ENCODE measurements around the gene SPX.

SPX gene

DNA sequence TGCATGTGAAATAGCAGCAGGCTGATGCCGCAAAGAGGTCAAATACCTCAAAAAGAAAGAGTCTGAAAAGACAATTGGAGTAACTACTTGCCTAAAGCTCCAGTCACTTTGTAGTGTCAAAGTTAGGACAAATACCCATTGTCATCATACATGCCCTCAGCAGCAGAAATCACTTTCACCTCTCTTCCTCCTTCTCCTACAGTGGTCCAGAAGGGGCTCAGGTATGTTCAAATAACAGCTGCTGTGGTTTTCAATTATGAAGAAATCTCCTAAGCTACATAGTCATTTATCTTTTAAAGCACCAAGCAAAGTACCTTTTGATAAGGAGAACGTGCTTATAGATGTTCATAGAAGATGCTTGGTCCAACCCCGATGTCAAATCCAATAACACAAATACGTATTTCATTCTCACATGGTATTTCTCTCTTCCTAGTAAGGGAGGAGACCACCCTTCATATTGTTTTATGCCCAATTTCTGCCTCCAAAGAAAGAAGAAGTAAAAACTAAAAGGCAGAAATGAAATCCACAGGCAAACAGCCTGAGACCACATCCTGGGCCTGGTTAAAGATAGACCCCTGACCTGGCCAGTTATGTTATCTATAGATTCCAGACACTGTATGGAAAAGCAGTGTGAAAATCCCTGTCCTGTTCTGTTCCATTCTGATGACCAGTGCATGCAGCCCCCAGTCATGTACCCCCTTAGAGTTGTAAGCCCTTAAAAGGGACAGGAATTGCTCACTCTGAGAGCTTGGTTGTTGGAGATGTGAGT, 54.8 kb downstream of the SPX start:
- no peak overlapping the region for H3K4me2 ChIP-seq (ENCODE audit: low read depth, low read length, poor library complexity, severe bottlenecking)
- no peaks in the 10 kb centered on the region for H3K9me3 ChIP-seq (ENCODE audit: insufficient read depth, low read depth, low read length)
- no peaks in the 10 kb centered on the region for H3K4me1 ChIP-seq (ENCODE audit: insufficient read depth, low read length, poor library complexity, severe bottlenecking)
- H3K4me3 ChIP-seq (ENCODE audit: low read length, poor library complexity, severe bottlenecking), result no peak overlapping the region
- no peaks in the 10 kb centered on the region for H3F3A ChIP-seq (ENCODE audit: low read depth)
- no peak overlapping the region for H3K9ac ChIP-seq (ENCODE audit: low read depth, low read length, poor library complexity, severe bottlenecking)
- TF ChIP-seq, protein P1, sequence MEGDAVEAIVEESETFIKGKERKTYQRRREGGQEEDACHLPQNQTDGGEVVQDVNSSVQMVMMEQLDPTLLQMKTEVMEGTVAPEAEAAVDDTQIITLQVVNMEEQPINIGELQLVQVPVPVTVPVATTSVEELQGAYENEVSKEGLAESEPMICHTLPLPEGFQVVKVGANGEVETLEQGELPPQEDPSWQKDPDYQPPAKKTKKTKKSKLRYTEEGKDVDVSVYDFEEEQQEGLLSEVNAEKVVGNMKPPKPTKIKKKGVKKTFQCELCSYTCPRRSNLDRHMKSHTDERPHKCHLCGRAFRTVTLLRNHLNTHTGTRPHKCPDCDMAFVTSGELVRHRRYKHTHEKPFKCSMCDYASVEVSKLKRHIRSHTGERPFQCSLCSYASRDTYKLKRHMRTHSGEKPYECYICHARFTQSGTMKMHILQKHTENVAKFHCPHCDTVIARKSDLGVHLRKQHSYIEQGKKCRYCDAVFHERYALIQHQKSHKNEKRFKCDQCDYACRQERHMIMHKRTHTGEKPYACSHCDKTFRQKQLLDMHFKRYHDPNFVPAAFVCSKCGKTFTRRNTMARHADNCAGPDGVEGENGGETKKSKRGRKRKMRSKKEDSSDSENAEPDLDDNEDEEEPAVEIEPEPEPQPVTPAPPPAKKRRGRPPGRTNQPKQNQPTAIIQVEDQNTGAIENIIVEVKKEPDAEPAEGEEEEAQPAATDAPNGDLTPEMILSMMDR (conservative IDR thresholded peaks at IDR 0.05; ENCODE audit: low read length), result no peak
- no peak for TF ChIP-seq EZH2phosphoT487 (IDR thresholded peaks at IDR 0.05; ENCODE audit: borderline replicate concordance)
- no peaks in the 10 kb centered on the region for H3K9me2 ChIP-seq (replicated peaks; ENCODE audit: low read depth, low read length)
- H3K79me2 ChIP-seq (ENCODE audit: insufficient read depth, low read length), result no peaks in the 10 kb centered on the region
- no peak overlapping the region for H2AFZ ChIP-seq (ENCODE audit: low read length)
- H3K36me3 ChIP-seq (ENCODE audit: insufficient read depth, low read length), result no peaks in the 10 kb centered on the region
- H4K20me1 ChIP-seq (ENCODE audit: insufficient read depth, low read length, poor library complexity, severe bottlenecking), result no peaks in the 10 kb centered on the region
- no peaks in the 10 kb centered on the region for H3K27me3 ChIP-seq (ENCODE audit: insufficient read depth, low read length, poor library complexity, severe bottlenecking)
